ENCODE measurements around the gene FGF12.

Gene FGF12

DNA sequence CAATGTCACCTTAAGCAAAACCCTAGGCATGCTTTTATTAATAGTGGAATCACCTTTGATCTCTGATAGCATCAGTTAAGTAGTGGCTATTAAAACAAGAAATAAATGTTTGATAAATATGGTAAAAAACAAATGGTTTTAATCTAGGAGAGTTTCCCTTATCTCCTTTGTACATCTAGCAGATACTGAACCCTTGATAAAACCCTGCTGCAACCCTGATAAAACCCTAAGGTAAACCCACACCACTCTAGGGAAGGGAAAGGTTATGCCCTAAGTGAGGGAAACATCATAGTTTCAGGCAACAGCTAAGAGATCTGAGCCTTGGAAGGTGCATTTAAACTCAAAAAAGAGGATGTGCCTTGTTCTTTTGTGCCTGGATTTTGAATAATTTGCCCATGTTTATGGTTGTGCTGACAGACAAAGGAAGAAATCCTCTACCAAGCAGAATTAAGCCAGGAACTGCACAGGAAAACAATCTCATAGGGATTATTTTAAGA lies 309.7 kb downstream of the FGF12 start:
- DNase-seq (ENCODE audit: low read depth in 1 of 2, low spot score in 1 of 2) = no peak

GRCh38 chr3:192417017-192417416 lies 310.3 kb downstream of the FGF12 start:
- DNase-seq (ENCODE audit: low read depth in 1 of 2, low spot score in 1 of 2) = no peak

DNA sequence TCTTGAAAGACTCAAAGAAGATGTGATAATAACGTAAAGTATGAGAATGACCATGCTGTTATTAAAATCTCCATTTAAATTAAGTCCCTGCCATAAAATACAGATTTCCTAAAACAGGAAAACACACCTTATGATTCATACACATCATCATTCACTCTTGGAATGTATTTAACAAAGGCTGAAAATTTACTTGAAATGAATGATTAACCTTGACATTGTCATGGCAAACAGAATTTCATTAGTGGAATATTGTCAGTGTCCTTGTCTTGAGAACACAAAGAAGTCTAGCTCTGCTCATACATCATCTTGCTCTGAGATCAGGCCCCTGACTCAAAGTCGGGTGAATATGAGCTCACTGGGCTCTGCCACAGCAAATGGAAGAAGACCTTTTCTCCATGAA lies 313.9 kb downstream of the FGF12 start:
- DNase-seq (ENCODE audit: low read depth in 1 of 2, low spot score in 1 of 2) = no peak

DNA sequence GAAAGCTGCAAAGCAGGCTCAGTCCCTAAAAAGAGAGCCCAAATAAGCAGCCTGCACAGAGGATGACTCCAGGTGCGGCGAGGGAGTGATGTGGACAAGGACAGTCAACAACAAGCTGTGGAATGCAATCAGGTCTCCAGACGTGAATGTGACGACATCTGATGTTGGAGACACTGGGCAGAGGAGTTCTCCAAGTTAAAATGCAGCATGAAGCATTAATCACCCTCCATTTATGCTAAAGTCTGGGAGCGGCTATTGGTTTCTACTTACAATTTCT lies 316.7 kb downstream of the FGF12 start:
- no peak for DNase-seq (ENCODE audit: low read depth in 1 of 2, low spot score in 1 of 2)

DNA sequence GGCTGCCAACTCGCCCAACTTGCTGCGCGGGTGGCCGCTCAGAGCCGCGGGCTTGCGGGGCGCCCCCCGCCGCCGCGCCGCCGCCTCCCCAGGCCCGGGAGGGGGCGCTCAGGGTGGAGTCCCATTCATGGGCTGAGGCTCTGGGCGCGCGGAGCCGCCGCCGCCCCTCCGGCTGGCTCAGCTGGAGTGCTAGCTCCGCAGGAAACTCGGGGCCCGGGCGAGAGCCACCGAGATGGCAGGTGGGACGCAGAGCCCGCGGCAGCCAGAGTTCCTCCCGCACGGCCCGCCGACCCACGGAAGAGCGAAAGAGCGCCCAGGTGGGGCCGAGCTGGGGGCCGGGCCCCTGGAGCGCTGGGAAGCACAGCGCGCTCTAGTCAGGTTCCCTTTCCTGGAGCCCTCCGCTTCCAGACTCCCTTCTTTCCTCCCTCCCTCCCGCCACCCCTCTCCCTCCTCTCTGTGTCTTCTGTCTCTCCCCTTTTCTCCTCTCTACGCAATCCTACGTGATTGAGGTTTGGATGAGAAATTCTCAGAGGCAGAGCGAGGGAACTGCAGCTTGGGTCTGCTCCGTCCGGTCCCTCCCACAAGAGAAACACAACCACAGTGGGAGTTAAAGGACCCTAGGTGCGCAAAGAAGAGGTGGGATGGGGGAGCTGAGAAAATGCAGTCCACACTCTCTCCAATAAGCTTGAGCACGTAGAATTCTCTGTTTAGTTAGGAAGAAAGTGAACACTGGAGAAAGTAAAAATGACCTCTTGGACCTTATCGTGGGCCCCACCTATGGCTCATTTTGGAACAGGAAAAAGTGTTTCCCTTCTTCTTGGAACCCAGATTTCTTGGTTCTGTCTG lies 317.3 kb downstream of the FGF12 start:
- no peak for DNase-seq (ENCODE audit: low read depth in 1 of 2, low spot score in 1 of 2)

DNA sequence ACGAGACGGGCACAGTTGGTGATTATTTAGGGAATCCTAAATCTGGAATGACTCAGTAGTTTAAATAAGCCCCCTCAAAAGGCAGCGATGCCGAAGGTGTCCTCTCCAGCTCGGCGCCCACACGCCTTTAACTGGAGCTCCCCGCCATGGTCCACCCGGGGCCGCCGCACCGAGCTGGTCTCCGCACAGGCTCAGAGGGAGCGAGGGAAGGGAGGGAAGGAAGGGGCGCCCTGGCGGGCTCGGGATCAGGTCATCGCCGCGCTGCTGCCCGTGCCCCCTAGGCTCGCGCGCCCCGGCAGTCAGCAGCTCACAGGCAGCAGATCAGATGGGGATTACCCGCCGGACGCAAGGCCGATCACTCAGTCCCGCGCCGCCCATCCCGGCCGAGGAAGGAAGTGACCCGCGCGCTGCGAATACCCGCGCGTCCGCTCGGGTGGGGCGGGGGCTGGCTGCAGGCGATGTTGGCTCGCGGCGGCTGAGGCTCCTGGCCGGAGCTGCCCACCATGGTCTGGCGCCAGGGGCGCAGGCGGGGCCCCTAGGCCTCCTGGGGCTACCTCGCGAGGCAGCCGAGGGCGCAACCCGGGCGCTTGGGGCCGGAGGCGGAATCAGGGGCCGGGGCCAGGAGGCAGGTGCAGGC lies 318.0 kb downstream of the FGF12 start:
- DNase-seq (ENCODE audit: low read depth in 1 of 2, low spot score in 1 of 2) = no peak

DNA sequence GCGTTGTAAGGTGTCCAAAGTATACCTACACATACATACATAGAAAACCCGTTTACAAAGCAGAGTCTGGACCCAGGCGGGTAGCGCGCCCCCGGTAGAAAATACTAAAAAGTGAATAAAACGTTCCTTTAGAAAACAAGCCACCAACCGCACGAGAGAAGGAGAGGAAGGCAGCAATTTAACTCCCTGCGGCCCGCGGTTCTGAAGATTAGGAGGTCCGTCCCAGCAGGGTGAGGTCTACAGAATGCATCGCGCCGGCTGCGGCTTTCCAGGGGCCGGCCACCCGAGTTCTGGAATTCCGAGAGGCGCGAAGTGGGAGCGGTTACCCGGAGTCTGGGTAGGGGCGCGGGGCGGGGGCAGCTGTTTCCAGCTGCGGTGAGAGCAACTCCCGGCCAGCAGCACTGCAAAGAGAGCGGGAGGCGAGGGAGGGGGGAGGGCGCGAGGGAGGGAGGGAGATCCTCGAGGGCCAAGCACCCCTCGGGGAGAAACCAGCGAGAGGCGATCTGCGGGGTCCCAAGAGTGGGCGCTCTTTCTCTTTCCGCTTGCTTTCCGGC lies 318.6 kb downstream of the FGF12 start:
- no peak for DNase-seq (ENCODE audit: low read depth in 1 of 2, low spot score in 1 of 2)

DNA sequence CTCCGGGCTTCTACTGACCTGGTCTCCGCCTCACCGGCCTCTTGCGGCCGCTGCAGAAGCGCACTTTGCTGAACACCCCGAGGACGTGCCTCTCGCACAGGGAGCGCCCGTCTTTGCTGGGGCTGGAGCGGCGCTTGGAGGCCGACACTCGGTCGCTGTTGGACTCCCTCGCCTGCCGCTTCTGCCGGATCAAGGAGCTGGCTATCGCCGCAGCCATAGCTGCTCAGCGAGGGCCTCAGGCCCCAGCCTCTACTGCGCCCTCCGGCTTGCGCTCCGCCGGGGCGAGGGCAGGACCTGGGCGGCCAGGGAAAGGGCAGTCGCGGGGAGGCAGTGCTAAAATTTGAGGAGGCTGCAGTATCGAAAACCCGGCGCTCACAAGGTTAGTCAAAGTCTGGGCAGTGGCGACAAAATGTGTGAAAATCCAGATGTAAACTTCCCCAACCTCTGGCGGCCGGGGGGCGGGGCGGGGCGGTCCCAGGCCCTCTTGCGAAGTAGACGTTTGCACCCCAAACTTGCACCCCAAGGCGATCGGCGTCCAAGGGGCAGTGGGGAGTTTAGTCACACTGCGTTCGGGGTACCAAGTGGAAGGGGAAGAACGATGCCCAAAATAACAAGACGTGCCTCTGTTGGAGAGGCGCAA lies 319.2 kb downstream of the FGF12 start:
- no peak for DNase-seq (ENCODE audit: low read depth in 1 of 2, low spot score in 1 of 2)

DNA sequence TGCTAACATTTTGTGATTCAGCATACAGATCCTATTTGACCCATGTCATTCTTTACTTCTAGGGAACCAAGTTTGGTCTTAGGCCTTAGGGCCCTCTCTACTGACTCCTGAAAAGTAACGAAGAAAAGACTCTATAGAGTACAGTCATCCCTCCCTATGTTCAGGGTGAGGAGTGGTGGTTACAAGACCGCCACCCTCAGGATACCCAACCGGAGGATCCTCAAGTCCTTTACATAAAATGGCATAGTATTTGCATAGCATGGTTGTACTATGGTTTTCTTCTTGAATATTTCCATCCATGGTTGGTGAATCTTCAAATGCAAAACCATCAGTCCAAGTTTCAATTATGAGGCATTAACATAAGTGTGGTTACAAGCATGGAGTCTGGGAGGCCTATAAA lies 327.6 kb downstream of the FGF12 start:
- DNase-seq (ENCODE audit: low read depth in 1 of 2, low spot score in 1 of 2) = no peak

GRCh38 chr3:192397012-192397411 lies 330.3 kb downstream of the FGF12 start:
- no peak for DNase-seq (ENCODE audit: low read depth in 1 of 2, low spot score in 1 of 2)

DNA sequence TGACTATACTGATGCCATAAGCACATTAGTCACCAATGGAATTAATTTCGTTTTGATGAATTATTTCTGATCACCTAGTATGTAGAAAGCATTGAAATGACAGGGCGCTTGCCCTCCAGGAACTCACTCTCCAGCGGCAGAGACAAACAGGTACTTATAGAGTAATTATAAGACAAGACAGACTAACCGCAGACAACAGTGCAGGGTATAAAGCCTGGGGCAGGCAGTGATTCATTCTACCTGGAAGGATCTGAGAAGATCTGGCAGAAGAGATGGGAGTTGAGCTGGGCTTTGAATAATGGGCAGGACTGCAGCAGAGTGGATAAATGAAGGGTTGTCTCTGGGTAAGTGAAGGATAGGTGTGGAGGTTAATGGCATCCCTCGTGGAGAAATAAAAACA lies 331.8 kb downstream of the FGF12 start:
- DNase-seq (ENCODE audit: low read depth in 1 of 2, low spot score in 1 of 2) = no peak

- DNase-seq (ENCODE audit: low read depth in 1 of 2, low spot score in 1 of 2) = no peak
These were observed 334.4 kb downstream of the FGF12 start for GRCh38 chr3:192392986-192393385.

GRCh38 chr3:192382861-192383260 lies 344.5 kb downstream of the FGF12 start:
- no peak for DNase-seq (ENCODE audit: low read depth in 1 of 2, low spot score in 1 of 2)

- DNase-seq (ENCODE audit: low read depth in 1 of 2, low spot score in 1 of 2) = no peak
These were observed 353.8 kb downstream of the FGF12 start for GRCh38 chr3:192373586-192373985.

- DNase-seq (ENCODE audit: low read depth in 1 of 2, low spot score in 1 of 2) = no peak
These were observed 354.3 kb downstream of the FGF12 start for GRCh38 chr3:192373032-192373431.

- DNase-seq (ENCODE audit: low read depth in 1 of 2, low spot score in 1 of 2) = no peak
These were observed 354.7 kb downstream of the FGF12 start for GRCh38 chr3:192372616-192373015.

- no peak for DNase-seq (ENCODE audit: low read depth in 1 of 2, low spot score in 1 of 2)
These were observed 355.4 kb downstream of the FGF12 start for GRCh38 chr3:192371870-192372400.

GRCh38 chr3:192367616-192368015 lies 359.7 kb downstream of the FGF12 start:
- DNase-seq (ENCODE audit: low read depth in 1 of 2, low spot score in 1 of 2) = no peak

- no peak for DNase-seq (ENCODE audit: low read depth in 1 of 2, low spot score in 1 of 2)
These were observed 360.4 kb downstream of the FGF12 start for GRCh38 chr3:192366916-192367315.

DNA sequence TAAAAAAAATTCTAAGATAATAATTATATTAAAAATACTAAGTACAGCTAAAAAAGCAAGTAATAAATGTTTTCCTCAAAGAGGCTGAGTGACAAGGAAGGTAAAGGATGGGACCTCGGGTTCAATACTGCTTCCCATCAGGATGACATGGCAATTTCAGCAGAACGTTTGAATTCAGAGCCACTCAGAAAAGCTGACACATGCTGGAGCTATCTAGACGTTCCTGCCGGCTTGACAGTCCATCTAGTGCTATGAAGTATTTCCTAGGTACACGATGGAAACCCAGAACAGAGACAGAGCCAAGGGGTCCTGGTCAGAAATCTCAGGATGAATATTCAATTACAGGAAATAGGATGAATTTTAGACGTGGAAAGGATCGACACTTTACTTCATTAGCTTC lies 361.8 kb downstream of the FGF12 start:
- DNase-seq (ENCODE audit: low read depth in 1 of 2, low spot score in 1 of 2) = no peak

DNA sequence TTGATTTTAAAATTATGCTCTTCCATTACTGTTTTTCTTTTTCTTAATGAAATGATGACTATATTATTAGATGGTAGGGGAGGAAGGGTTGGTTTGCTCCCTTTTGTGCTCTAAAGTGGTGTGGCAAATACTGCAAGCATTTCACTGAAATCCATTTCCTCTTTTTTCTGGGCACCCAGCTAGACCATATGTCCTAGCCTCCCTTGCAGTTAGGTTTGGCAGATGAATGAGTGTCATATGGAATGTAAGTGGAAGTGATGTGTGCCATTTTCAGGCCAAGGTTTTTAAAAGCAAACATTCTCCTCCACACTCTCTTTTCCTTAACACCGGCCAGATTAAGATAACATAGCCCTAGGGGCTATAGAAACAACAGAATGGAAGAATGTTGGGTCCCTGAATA lies 363.0 kb downstream of the FGF12 start:
- DNase-seq (ENCODE audit: low read depth in 1 of 2, low spot score in 1 of 2) = no peak

- DNase-seq (ENCODE audit: low read depth in 1 of 2, low spot score in 1 of 2) = no peak
These were observed 372.7 kb downstream of the FGF12 start for GRCh38 chr3:192354687-192355086.
